Measurements from ENCODE around the gene RAB3GAP2. TPM values are rescaled to one million over a fixed set of nuclear protein-coding genes. Genes with fewer than 3 reads are reported as not detected.
A peak's percentile ranks its signal among the peaks of the same experiment; 100 is the strongest.

The RAB3GAP2 gene
- total RNA-seq, 4 donors from 2014 or later: 23.6 to 33.8 (median 27.7) TPM

- no peaks in the 10 kb centered on the region for H3K9me3 ChIP-seq
- peaks cover 0 to 7% (median 0%) of the 10 kb centered on the region in 4 donors for H3K4me1 ChIP-seq
- no peak overlapping the region for H3K4me3 ChIP-seq
- DNase-seq: no peak
- H3K27me3 ChIP-seq: no peaks in the 10 kb centered on the region
- H3K36me3 ChIP-seq: peaks cover 0 to 32% (median 0%) of the 10 kb centered on the region in 3 donors
- H3K27ac ChIP-seq: no peak overlapping the region
- no peak for TF ChIP-seq CTCF (IDR thresholded peaks at IDR 0.05)
These were observed 145.2 kb downstream of the RAB3GAP2 start for GRCh38 chr1:220127076-220127475.

- Histone ChIP-seq H3K9me3 (no peaks in the 10 kb centered on the region), H3K4me3 (no peak overlapping the region), H3K36me3 (peaks cover 0 to 27% (median 0%) of the 10 kb centered on the region in 3 donors), H3K27me3 (no peaks in the 10 kb centered on the region), H3K4me1 (peaks cover 0 to 7% (median 0%) of the 10 kb centered on the region in 4 donors), H3K27ac (peak overlapping the region in 2 of 4 donors; percentile 54 to 89)
- TF ChIP-seq POLR2A (IDR thresholded peaks at IDR 0.05): no peak
- no peak for TF ChIP-seq CTCF (IDR thresholded peaks at IDR 0.05)
- no peak for DNase-seq
These were observed 147.7 kb downstream of the RAB3GAP2 start for GRCh38 chr1:220124542-220124941.

GRCh38 chr1:220123889-220124288 is 148.4 kb downstream of the RAB3GAP2 start:
- H3K27ac ChIP-seq: peak overlapping the region in 2 of 4 donors; percentile 58 to 89
- DNase-seq: no peak
- no peaks in the 10 kb centered on the region for H3K27me3 ChIP-seq
- H3K36me3 ChIP-seq: peaks cover 0 to 22% (median 0%) of the 10 kb centered on the region in 3 donors
- TF ChIP-seq POLR2A (IDR thresholded peaks at IDR 0.05) (no peak), CTCF (IDR thresholded peaks at IDR 0.05) (peak in 4 of 6 experiments; percentile 5 to 54 (median 36))
- H3K4me1 ChIP-seq: peaks cover 0 to 7% (median 0%) of the 10 kb centered on the region in 4 donors
- no peaks in the 10 kb centered on the region for H3K9me3 ChIP-seq
- no peak overlapping the region for H3K4me3 ChIP-seq

GRCh38 chr1:220123066-220123465 is 149.2 kb downstream of the RAB3GAP2 start:
- Histone ChIP-seq H3K27ac (peak overlapping the region in 3 of 4 donors; percentile 1 to 89 (median 88)), H3K4me3 (peak overlapping the region in 1 of 4 donors; percentile 31), H3K9me3 (no peaks in the 10 kb centered on the region), H3K36me3 (peaks cover 0 to 13% (median 0%) of the 10 kb centered on the region in 3 donors), H3K4me1 (peaks cover 0 to 7% (median 0%) of the 10 kb centered on the region in 4 donors), H3K27me3 (no peaks in the 10 kb centered on the region)
- TF ChIP-seq CTCF (IDR thresholded peaks at IDR 0.05) (no peak), POLR2A (IDR thresholded peaks at IDR 0.05) (no peak)
- DNase-seq: no peak

GRCh38 chr1:220121791-220122530 is 150.3 kb downstream of the RAB3GAP2 start:
- Histone ChIP-seq H3K4me1 (peaks cover 0 to 7% (median 0%) of the 10 kb centered on the region in 4 donors), H3K36me3 (peaks cover 0 to 9% (median 0%) of the 10 kb centered on the region in 3 donors), H3K9me3 (no peaks in the 10 kb centered on the region), H3K27me3 (no peaks in the 10 kb centered on the region), H3K27ac (peak overlapping the region in 3 of 4 donors; percentile 71 to 89 (median 88)), H3K4me3 (peak overlapping the region in 2 of 4 donors; percentile 10 to 31)
- TF ChIP-seq POLR2A (IDR thresholded peaks at IDR 0.05) (peak; percentile 49 to 67), CTCF (IDR thresholded peaks at IDR 0.05) (no peak)
- DNase-seq: no peak
